ENCODE data around the gene EVA1A.
"Not testable (repeated sequence)": the region's sequence is repeated elsewhere in the genome, so short reads cannot be mapped to it uniquely, and the experiment has no call there.

The EVA1A gene

GRCh38 chr2:75483878-75484277, 76.9 kb downstream of the EVA1A start:
- Histone ChIP-seq H3K4me3 (ENCODE audit: insufficient read depth, low read depth, low read length) (no peak overlapping the region), H3K4me1 (ENCODE audit: control insufficient read depth, insufficient read depth, low read length) (no peaks in the 10 kb centered on the region), H3K27ac (ENCODE audit: insufficient read depth, low read depth, low read length, poor library complexity, severe bottlenecking) (no peak overlapping the region), H3K36me3 (ENCODE audit: control insufficient read depth, insufficient read depth, low read length) (no peaks in the 10 kb centered on the region), H3K9me3 (ENCODE audit: control insufficient read depth, low read length) (no peaks in the 10 kb centered on the region), H3K27me3 (ENCODE audit: control insufficient read depth, insufficient read depth, low read length, poor library complexity, severe bottlenecking) (no peaks in the 10 kb centered on the region)
- WGBS, 2 experiments, result 91 to 92% methylated on average over 4 to 5 of the region's 6 CpGs

GRCh38 chr2:75482398-75482797, 78.3 kb downstream of the EVA1A start:
- no peaks in the 10 kb centered on the region for H3K27me3 ChIP-seq (ENCODE audit: control insufficient read depth, insufficient read depth, low read length, poor library complexity, severe bottlenecking)

GRCh38 chr2:75480971-75481836, 79.5 kb downstream of the EVA1A start:
- peaks cover 6% of the 10 kb centered on the region for H3K4me1 ChIP-seq (ENCODE audit: control insufficient read depth, insufficient read depth, low read length)
- no peaks in the 10 kb centered on the region for H3K27me3 ChIP-seq (ENCODE audit: control insufficient read depth, insufficient read depth, low read length, poor library complexity, severe bottlenecking)
- H3K4me3 ChIP-seq (ENCODE audit: insufficient read depth, low read depth, low read length), result no peak overlapping the region
- H3K36me3 ChIP-seq (ENCODE audit: control insufficient read depth, insufficient read depth, low read length), result no peaks in the 10 kb centered on the region
- no peak overlapping the region for H3K27ac ChIP-seq (ENCODE audit: insufficient read depth, low read depth, low read length, poor library complexity, severe bottlenecking)
- no peaks in the 10 kb centered on the region for H3K9me3 ChIP-seq (ENCODE audit: control insufficient read depth, low read length)
- WGBS, 2 experiments, result 89 to 94% methylated on average over 6 of the region's 6 CpGs

More at GRCh38 chr2:75482398-75482797, 78.3 kb downstream of the EVA1A start:
- Histone ChIP-seq H3K27ac (ENCODE audit: insufficient read depth, low read depth, low read length, poor library complexity, severe bottlenecking) (no peak overlapping the region), H3K36me3 (ENCODE audit: control insufficient read depth, insufficient read depth, low read length) (no peaks in the 10 kb centered on the region), H3K4me3 (ENCODE audit: insufficient read depth, low read depth, low read length) (no peak overlapping the region), H3K9me3 (ENCODE audit: control insufficient read depth, low read length) (no peaks in the 10 kb centered on the region), H3K4me1 (ENCODE audit: control insufficient read depth, insufficient read depth, low read length) (no peaks in the 10 kb centered on the region)

GRCh38 chr2:75477696-75478095, 83.0 kb downstream of the EVA1A start:
- H3K27me3 ChIP-seq (ENCODE audit: control insufficient read depth, insufficient read depth, low read length, poor library complexity, severe bottlenecking); H3K4me3 ChIP-seq (ENCODE audit: insufficient read depth, low read depth, low read length); H3K9me3 ChIP-seq (ENCODE audit: control insufficient read depth, low read length); H3K36me3 ChIP-seq (ENCODE audit: control insufficient read depth, insufficient read depth, low read length); H3K27ac ChIP-seq (ENCODE audit: insufficient read depth, low read depth, low read length, poor library complexity, severe bottlenecking); H3K4me1 ChIP-seq (ENCODE audit: control insufficient read depth, insufficient read depth, low read length): not testable (repeated sequence)
- 88 to 95% methylated on average over 1 of the region's 1 CpG for whole genome bisulfite sequencing, 2 experiments

DNA sequence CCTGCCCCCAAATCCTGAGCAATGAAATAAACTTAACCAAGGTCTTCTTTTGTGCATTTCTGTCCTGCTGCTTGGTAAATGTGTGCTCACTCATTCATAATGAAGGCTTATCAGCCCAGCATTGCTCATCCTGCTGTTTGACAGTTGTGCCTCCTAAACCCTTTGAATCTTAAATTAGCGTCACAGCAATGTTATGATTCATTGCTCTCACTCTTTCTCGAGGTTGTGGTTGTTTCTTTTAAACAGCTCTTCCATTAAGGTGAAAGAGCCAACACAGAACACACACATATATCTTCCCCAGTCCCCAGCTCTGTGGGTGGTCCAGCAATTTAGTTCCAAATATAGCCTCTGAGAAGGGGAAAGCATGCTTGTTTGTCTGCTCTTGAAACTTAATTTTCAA, 84.0 kb downstream of the EVA1A start:
- no peak overlapping the region for H3K27ac ChIP-seq (ENCODE audit: insufficient read depth, low read depth, low read length, poor library complexity, severe bottlenecking)
- H3K27me3 ChIP-seq (ENCODE audit: control insufficient read depth, insufficient read depth, low read length, poor library complexity, severe bottlenecking), result no peaks in the 10 kb centered on the region
- H3K9me3 ChIP-seq (ENCODE audit: control insufficient read depth, low read length), result no peaks in the 10 kb centered on the region
- peaks cover 6% of the 10 kb centered on the region for H3K4me1 ChIP-seq (ENCODE audit: control insufficient read depth, insufficient read depth, low read length)
- no peak overlapping the region for H3K4me3 ChIP-seq (ENCODE audit: insufficient read depth, low read depth, low read length)
- 76 to 78% methylated on average over 2 of the region's 2 CpGs for WGBS, 2 experiments
- no peaks in the 10 kb centered on the region for H3K36me3 ChIP-seq (ENCODE audit: control insufficient read depth, insufficient read depth, low read length)

DNA sequence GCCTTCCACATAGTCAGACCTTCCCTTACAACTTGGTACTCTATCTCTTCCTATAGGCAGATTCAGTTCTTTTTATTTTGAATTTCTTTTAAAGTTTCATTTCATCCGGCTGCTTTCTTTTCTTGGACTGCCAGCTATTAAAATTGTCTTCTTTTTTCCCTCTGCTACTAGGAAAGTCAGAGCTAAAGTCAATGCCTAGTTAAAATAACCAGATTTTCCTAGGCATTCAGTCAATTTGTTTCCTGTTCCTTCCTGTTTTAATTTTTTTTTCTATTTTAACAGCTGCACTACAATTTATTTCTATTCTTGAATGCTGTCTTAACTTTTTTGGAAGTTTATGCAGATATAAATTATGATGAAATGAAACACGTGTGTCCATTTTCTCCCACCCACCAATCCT, 84.8 kb downstream of the EVA1A start:
- H3K36me3 ChIP-seq (ENCODE audit: control insufficient read depth, insufficient read depth, low read length), result no peaks in the 10 kb centered on the region
- WGBS, 2 experiments, result 90 to 91% methylated on average over 2 of the region's 2 CpGs
- H3K4me3 ChIP-seq (ENCODE audit: insufficient read depth, low read depth, low read length), result no peak overlapping the region
- H3K27me3 ChIP-seq (ENCODE audit: control insufficient read depth, insufficient read depth, low read length, poor library complexity, severe bottlenecking), result no peaks in the 10 kb centered on the region
- peaks cover 6% of the 10 kb centered on the region for H3K4me1 ChIP-seq (ENCODE audit: control insufficient read depth, insufficient read depth, low read length)
- H3K27ac ChIP-seq (ENCODE audit: insufficient read depth, low read depth, low read length, poor library complexity, severe bottlenecking), result no peak overlapping the region
- H3K9me3 ChIP-seq (ENCODE audit: control insufficient read depth, low read length), result no peaks in the 10 kb centered on the region

DNA sequence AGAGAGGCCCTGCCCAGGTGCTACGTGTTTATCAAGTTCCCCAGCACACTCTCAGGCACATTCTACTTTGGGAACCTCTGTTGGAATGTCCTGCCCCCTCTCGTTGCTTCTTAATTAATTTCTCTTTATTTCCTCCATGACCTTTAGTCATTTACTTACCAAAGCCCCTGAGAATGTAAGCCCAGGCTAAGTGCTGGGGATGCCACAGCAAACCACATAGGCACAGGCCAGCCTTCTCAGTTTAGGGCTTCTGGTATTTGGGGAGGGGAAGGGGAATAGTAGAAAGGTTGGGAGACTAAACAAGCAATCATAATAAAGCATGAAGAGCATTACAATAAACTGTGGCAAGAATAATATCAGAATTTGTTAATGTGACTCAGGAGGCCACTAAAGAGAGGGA, 85.7 kb downstream of the EVA1A start:
- H3K4me3 ChIP-seq (ENCODE audit: insufficient read depth, low read depth, low read length), result no peak overlapping the region
- no peak overlapping the region for H3K27ac ChIP-seq (ENCODE audit: insufficient read depth, low read depth, low read length, poor library complexity, severe bottlenecking)
- no peaks in the 10 kb centered on the region for H3K36me3 ChIP-seq (ENCODE audit: control insufficient read depth, insufficient read depth, low read length)
- H3K9me3 ChIP-seq (ENCODE audit: control insufficient read depth, low read length), result no peaks in the 10 kb centered on the region
- 79 to 82% methylated on average over 2 of the region's 2 CpGs for WGBS, 2 experiments
- peaks cover 6% of the 10 kb centered on the region for H3K4me1 ChIP-seq (ENCODE audit: control insufficient read depth, insufficient read depth, low read length)
- no peaks in the 10 kb centered on the region for H3K27me3 ChIP-seq (ENCODE audit: control insufficient read depth, insufficient read depth, low read length, poor library complexity, severe bottlenecking)

GRCh38 chr2:75474115-75474514, 86.6 kb downstream of the EVA1A start:
- H3K4me1 ChIP-seq (ENCODE audit: control insufficient read depth, insufficient read depth, low read length), result peaks cover 6% of the 10 kb centered on the region
- no peaks in the 10 kb centered on the region for H3K36me3 ChIP-seq (ENCODE audit: control insufficient read depth, insufficient read depth, low read length)
- H3K27ac ChIP-seq (ENCODE audit: insufficient read depth, low read depth, low read length, poor library complexity, severe bottlenecking), result no peak overlapping the region
- no peaks in the 10 kb centered on the region for H3K27me3 ChIP-seq (ENCODE audit: control insufficient read depth, insufficient read depth, low read length, poor library complexity, severe bottlenecking)
- WGBS, 2 experiments, result 95% methylated on average over 7 of the region's 8 CpGs
- no peak overlapping the region for H3K4me3 ChIP-seq (ENCODE audit: insufficient read depth, low read depth, low read length)
- no peaks in the 10 kb centered on the region for H3K9me3 ChIP-seq (ENCODE audit: control insufficient read depth, low read length)

DNA sequence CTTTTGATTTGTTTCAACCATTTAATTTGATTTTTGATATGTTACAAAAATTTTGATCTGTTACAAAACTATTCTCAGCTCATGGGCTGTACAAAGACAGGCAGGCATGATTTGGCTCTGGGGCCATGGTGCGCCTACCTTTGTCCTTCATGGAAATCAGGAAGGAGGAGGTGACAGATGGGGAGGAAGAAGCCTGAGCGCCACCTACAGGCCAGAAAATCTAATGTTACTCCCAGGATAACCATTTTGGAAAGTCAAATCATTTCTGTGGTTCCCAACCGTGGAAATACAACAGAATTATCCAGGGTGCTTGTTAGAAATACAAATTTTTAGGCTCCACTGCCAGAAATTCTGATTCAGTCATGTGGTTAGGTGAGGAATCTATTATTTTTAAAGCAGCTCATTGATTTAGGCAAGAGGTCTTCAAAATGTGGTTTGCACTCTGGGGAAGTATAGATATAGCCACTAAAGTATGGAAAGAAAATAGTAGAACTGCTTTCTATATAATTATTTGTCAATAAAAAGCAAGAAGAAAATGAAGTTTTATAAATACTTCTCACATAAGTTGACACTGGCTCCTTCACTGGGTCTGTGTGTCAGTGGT, 93.9 kb downstream of the EVA1A start:
- H3K4me1 ChIP-seq (ENCODE audit: control insufficient read depth, insufficient read depth, low read length), result peaks cover 3% of the 10 kb centered on the region
- H3K36me3 ChIP-seq (ENCODE audit: control insufficient read depth, insufficient read depth, low read length), result no peaks in the 10 kb centered on the region
- 66% methylated on average over 3 of the region's 3 CpGs for WGBS, 2 experiments
- H3K27ac ChIP-seq (ENCODE audit: insufficient read depth, low read depth, low read length, poor library complexity, severe bottlenecking), result no peak overlapping the region
- no peaks in the 10 kb centered on the region for H3K9me3 ChIP-seq (ENCODE audit: control insufficient read depth, low read length)
- no peaks in the 10 kb centered on the region for H3K27me3 ChIP-seq (ENCODE audit: control insufficient read depth, insufficient read depth, low read length, poor library complexity, severe bottlenecking)
- no peak overlapping the region for H3K4me3 ChIP-seq (ENCODE audit: insufficient read depth, low read depth, low read length)

- Histone ChIP-seq H3K4me1 (ENCODE audit: control insufficient read depth, insufficient read depth, low read length) (peaks cover 6% of the 10 kb centered on the region), H3K27me3 (ENCODE audit: control insufficient read depth, insufficient read depth, low read length, poor library complexity, severe bottlenecking) (no peaks in the 10 kb centered on the region), H3K4me3 (ENCODE audit: insufficient read depth, low read depth, low read length) (no peak overlapping the region), H3K27ac (ENCODE audit: insufficient read depth, low read depth, low read length, poor library complexity, severe bottlenecking) (no peak overlapping the region), H3K36me3 (ENCODE audit: control insufficient read depth, insufficient read depth, low read length) (no peaks in the 10 kb centered on the region), H3K9me3 (ENCODE audit: control insufficient read depth, low read length) (no peaks in the 10 kb centered on the region)
- WGBS, 2 experiments, result 90 to 100% methylated on average over 1 of the region's 1 CpG
Observed at GRCh38 chr2:75465317-75465984, 95.3 kb downstream of the EVA1A start.
